Chondrocyte (in vitro differentiated cells): ENCODE results near the gene NPAS1. TPM values are rescaled to one million over a fixed set of nuclear protein-coding genes. Genes with fewer than 3 reads are reported as not detected.

ENCODE experiments used
- DNase-seq: peaks from one replicate; pipeline ENCODE4 v3.0.0; 2021; ENCODE audit warnings: mixed read lengths, low spot score
- H3K27ac Mint-ChIP-seq: one replicate; pipeline ENCODE4 v1.8.0; 2021; ENCODE audit warnings: mild to moderate bottlenecking, moderate library complexity, mixed read lengths; ENCODE audit not compliant: unreplicated experiment
- H3K27me3 Mint-ChIP-seq: 2 replicates; pipeline ENCODE4 v1.8.0; 2021; ENCODE audit warnings: low read depth, mixed read lengths
- H3K36me3 Mint-ChIP-seq: 2 replicates; pipeline ENCODE4 v1.8.0; 2021; ENCODE audit warnings: low read depth, mixed read lengths
- H3K4me1 Mint-ChIP-seq: 2 replicates; pipeline ENCODE4 v1.8.0; 2021; ENCODE audit warnings: low read depth, mild to moderate bottlenecking, mixed read lengths
- H3K4me3 Mint-ChIP-seq: one replicate; pipeline ENCODE4 v1.8.0; 2021; ENCODE audit warnings: mild to moderate bottlenecking, moderate library complexity, mixed read lengths; ENCODE audit not compliant: unreplicated experiment
- H3K9me3 Mint-ChIP-seq: 2 replicates; pipeline ENCODE4 v1.8.0; 2021; ENCODE audit warnings: low read depth, mixed read lengths
- CTCF ChIP-seq: fragments of 200-600 bp; sonication (generic); IDR thresholded peaks from 2 replicates; pipeline ENCODE4 v1.5.0; 2021; ENCODE audit warnings: antibody characterized with exemption, mild to moderate bottlenecking, moderate library complexity
- total RNA-seq: library from RNA; stranded (reverse); gene quantifications from 3 replicates; pipeline ENCODE4 v1.2.1, GENCODE V29; 2021

Gene NPAS1
- total RNA-seq, 1 donor from 2014 or later, result 1.7 TPM

DNA sequence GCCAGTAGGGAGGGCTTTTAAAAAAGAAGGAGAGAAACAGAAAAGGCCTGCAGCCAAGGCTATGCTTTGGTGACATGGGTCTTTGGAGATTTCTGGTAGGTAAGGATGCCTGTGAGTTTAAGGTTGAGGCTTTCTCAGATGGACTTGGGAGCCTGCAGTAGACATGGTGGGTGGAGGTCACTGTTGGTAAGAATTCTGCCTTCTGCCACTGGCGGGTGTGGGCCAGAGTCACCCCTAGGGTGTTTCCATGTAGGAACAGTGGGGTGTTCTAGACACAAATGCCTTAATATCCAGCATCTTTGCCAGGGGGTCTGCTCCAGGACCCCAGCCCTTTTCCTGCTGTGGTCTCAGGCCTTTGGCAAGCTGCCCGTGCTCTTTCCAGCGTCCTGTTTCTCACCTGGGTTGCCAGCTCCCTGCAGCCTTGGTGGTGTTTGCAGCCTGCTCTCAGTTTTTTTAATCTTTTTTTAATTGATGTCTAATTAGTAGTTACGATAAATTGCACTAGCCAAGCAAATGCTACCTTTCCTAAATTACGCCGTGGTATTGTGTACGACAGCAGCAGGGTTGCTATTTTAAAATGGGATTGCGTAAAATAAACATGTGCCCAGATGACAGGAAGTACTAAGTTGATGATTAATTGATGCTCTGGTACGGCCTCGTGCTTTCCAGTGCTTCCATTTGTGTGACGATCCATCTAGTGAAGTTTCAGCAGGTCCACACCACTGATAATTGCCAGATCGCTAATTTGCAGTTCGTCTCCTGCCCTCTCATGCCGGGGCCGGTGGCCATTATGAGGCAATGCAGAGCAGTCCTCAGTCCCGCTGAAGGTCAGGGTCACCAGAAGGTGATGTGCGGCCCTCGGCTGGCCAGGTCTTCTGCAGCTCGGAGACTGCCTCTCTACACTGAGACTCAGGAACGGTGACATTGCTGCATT is 35.3 kb upstream of the NPAS1 start:
- DNase-seq, result no peak
- Mint-ChIP-seq H3K4me1 (peaks cover 52% of the 10 kb centered on the region), H3K27me3 (no peaks in the 10 kb centered on the region), H3K9me3 (no peaks in the 10 kb centered on the region), H3K36me3 (peaks cover 2% of the 10 kb centered on the region), H3K4me3 (no peak overlapping the region), H3K27ac (peak overlapping the region; percentile 71)
- TF ChIP-seq CTCF, result no peak

DNA sequence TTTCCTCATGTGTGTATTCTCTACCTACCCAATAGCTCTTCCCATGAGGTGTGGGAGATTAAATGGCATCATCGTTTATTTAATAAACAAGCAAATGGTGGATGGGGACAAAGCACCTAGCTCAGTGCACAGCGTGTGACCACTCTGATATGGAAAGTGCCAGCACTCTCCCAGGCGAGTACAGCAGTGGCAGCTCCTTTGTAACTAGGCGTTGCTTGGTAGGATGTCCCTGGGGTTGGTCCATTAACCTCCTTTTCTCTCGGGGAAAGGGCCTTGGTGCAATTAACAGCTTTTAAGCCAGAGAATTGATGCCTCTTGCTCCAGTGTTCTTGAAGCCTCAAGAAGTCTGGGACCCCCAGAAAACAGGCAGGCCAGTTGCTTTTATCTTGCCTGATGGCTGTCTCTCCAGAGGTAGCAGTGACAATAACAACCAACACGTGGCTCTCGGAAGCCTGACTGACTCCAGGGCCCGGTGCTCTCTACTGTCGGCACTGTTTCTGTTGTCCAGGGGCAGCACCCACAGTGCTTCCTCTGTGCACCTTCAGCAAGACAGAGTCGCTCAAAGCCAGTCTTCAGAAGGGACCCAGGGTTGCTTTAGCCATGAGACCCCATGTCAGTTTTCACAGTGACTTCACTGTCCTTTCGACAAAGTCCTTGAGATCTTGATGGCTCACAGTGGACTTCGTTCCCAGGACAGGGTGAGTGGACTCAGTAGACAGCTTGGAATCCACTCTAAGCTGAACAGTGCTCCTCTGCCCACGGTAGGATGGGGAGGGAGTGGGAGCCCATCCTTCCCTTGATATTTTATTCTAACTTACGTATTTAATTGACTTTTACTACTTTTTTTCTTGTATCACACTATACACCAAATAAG is 33.9 kb upstream of the NPAS1 start:
- peak overlapping the region; percentile 22 for H3K27ac Mint-ChIP-seq
- DNase-seq, result no peak
- no peaks in the 10 kb centered on the region for H3K27me3 Mint-ChIP-seq
- no peaks in the 10 kb centered on the region for H3K9me3 Mint-ChIP-seq
- no peak overlapping the region for H3K4me3 Mint-ChIP-seq
- no peak for TF ChIP-seq CTCF
- H3K4me1 Mint-ChIP-seq, result peaks cover 43% of the 10 kb centered on the region
- peaks cover 2% of the 10 kb centered on the region for H3K36me3 Mint-ChIP-seq

- peaks cover 28% of the 10 kb centered on the region for H3K4me1 Mint-ChIP-seq
- peaks cover 5% of the 10 kb centered on the region for H3K36me3 Mint-ChIP-seq
- H3K27ac Mint-ChIP-seq, result no peak overlapping the region
- TF ChIP-seq CTCF, result no peak
- no peak overlapping the region for H3K4me3 Mint-ChIP-seq
- H3K9me3 Mint-ChIP-seq, result no peaks in the 10 kb centered on the region
- no peak for DNase-seq
- H3K27me3 Mint-ChIP-seq, result no peaks in the 10 kb centered on the region
These were observed 30.9 kb upstream of the NPAS1 start for GRCh38 chr19:46988614-46989230.

GRCh38 chr19:46990991-46991676 is 28.5 kb upstream of the NPAS1 start:
- no peaks in the 10 kb centered on the region for H3K9me3 Mint-ChIP-seq
- no peak overlapping the region for H3K4me3 Mint-ChIP-seq
- TF ChIP-seq CTCF, result peak; percentile 93
- peaks cover 5% of the 10 kb centered on the region for H3K36me3 Mint-ChIP-seq
- no peak for DNase-seq
- H3K27ac Mint-ChIP-seq, result peak overlapping the region; percentile 82
- peaks cover 10% of the 10 kb centered on the region for H3K4me1 Mint-ChIP-seq
- no peaks in the 10 kb centered on the region for H3K27me3 Mint-ChIP-seq
